ENCODE data around the gene KIF12. TPM values are rescaled to one million over a fixed set of nuclear protein-coding genes. Genes with fewer than 3 reads are reported as not detected.

Gene KIF12
- total and polyA plus RNA-seq, 2 experiments from 2014 or later, result 39.9 to 97.3 TPM

GRCh38 chr9:114141553-114142402, 42.7 kb upstream of the KIF12 start:
- Histone ChIP-seq H3K27ac (no peak overlapping the region), H3K36me3 (replicated peaks; ENCODE audit: insufficient read depth, low read depth) (no peaks in the 10 kb centered on the region), H3K9me2 (replicated peaks; ENCODE audit: insufficient read depth) (no peaks in the 10 kb centered on the region), H3K79me2 (no peaks in the 10 kb centered on the region), H2AFZ (no peak overlapping the region), H3K4me1 (ENCODE audit: insufficient read depth) (peaks cover 36% of the 10 kb centered on the region), H3K4me3 (no peak overlapping the region), H4K20me1 (ENCODE audit: insufficient read depth, poor library complexity, severe bottlenecking) (no peaks in the 10 kb centered on the region), H3K4me2 (peak overlapping the region; percentile 22), H3K27me3 (no peaks in the 10 kb centered on the region), H3K9me3 (ENCODE audit: low read depth) (no peaks in the 10 kb centered on the region)
- TF ChIP-seq CTCF (IDR thresholded peaks at IDR 0.05; ENCODE audit: poor library complexity) (no peak), EZH2 (IDR thresholded peaks at IDR 0.05; ENCODE audit: borderline replicate concordance) (no peak), EZH2phosphoT487 (IDR thresholded peaks at IDR 0.05; ENCODE audit: low read depth, severe bottlenecking, unreplicated experiment) (no peak)
- DNase-seq (ENCODE audit: low spot score), result peak; percentile 60
- 32% methylated on average over 7 of the region's 7 CpGs for WGBS (ENCODE audit: low lambda C conversion rate, missing lambda C conversion rate)

- Histone ChIP-seq H3K27ac (no peak overlapping the region), H3K4me1 (ENCODE audit: insufficient read depth) (peaks cover 36% of the 10 kb centered on the region), H3K36me3 (replicated peaks; ENCODE audit: insufficient read depth, low read depth) (no peaks in the 10 kb centered on the region), H3K9me3 (ENCODE audit: low read depth) (no peaks in the 10 kb centered on the region), H3K79me2 (no peaks in the 10 kb centered on the region), H2AFZ (no peak overlapping the region), H3K4me2 (no peak overlapping the region), H4K20me1 (ENCODE audit: insufficient read depth, poor library complexity, severe bottlenecking) (no peaks in the 10 kb centered on the region), H3K4me3 (no peak overlapping the region), H3K9me2 (replicated peaks; ENCODE audit: insufficient read depth) (no peaks in the 10 kb centered on the region), H3K27me3 (no peaks in the 10 kb centered on the region)
- TF ChIP-seq CTCF (IDR thresholded peaks at IDR 0.05; ENCODE audit: poor library complexity), result no peak
- WGBS (ENCODE audit: low lambda C conversion rate, missing lambda C conversion rate), result 58% methylated on average over 4 of the region's 4 CpGs
- no peak for DNase-seq (ENCODE audit: low spot score)
Measured at GRCh38 chr9:114140850-114141249, 41.8 kb upstream of the KIF12 start.

GRCh38 chr9:114140401-114140800, 41.3 kb upstream of the KIF12 start:
- Histone ChIP-seq H3K4me2 (no peak overlapping the region), H3K36me3 (replicated peaks; ENCODE audit: insufficient read depth, low read depth) (no peaks in the 10 kb centered on the region), H4K20me1 (ENCODE audit: insufficient read depth, poor library complexity, severe bottlenecking) (no peaks in the 10 kb centered on the region), H3K4me3 (no peak overlapping the region), H3K9me2 (replicated peaks; ENCODE audit: insufficient read depth) (no peaks in the 10 kb centered on the region), H3K27me3 (no peaks in the 10 kb centered on the region), H3K4me1 (ENCODE audit: insufficient read depth) (peaks cover 36% of the 10 kb centered on the region), H3K27ac (no peak overlapping the region), H3K9me3 (ENCODE audit: low read depth) (no peaks in the 10 kb centered on the region), H3K79me2 (no peaks in the 10 kb centered on the region), H2AFZ (no peak overlapping the region)
- DNase-seq (ENCODE audit: low spot score), result no peak
- TF ChIP-seq EZH2phosphoT487 (IDR thresholded peaks at IDR 0.05; ENCODE audit: low read depth, severe bottlenecking, unreplicated experiment) (no peak), CTCF (IDR thresholded peaks at IDR 0.05; ENCODE audit: poor library complexity) (no peak), EZH2 (IDR thresholded peaks at IDR 0.05; ENCODE audit: borderline replicate concordance) (no peak)
- 78% methylated on average over 2 of the region's 2 CpGs for WGBS (ENCODE audit: low lambda C conversion rate, missing lambda C conversion rate)
